ENCODE measurements around the gene SERINC2.
"Not testable (repeated sequence)": the region's sequence is repeated elsewhere in the genome, so short reads cannot be mapped to it uniquely, and the experiment has no call there.

Gene SERINC2

DNA sequence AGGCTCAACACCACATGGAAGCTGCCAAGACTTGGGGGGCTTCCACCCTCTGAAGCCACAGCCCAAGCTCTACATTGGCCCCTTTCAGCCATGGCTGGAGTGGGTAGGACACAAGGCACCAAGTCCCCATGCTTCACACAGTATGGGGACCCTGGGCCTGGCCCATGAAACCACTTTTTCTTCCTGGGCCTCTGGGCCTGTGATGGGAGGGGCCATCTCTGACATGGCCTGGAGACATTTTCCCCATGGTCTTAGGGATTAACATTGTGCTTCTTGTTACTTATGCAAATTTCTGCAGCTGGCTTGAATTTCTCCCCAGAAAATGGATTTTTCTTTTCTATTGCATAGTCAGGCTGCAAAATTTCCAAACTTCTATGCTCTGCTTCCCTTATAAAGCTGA is 60.5 kb downstream of the SERINC2 start:
- DNase-seq = not testable (repeated sequence)

DNA sequence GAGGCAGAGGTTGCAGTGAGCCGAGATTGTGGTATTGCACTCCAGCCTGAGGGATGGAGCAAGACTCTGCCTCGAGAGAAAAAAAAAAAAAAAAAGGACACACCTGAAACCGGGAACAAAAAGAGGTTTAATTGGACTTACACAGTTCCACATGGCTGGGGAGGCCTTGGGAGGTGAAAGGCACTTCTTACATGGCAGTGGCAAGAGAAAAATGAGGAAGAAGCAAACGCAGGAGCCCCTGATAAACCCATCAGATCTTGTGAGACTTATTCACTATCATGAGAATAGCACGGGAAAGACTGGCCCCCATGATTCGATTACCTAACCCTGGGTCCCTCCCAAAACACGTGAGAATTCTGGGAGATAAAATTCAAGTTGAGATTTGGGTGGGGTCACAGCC is 61.6 kb downstream of the SERINC2 start:
- not testable (repeated sequence) for DNase-seq

DNA sequence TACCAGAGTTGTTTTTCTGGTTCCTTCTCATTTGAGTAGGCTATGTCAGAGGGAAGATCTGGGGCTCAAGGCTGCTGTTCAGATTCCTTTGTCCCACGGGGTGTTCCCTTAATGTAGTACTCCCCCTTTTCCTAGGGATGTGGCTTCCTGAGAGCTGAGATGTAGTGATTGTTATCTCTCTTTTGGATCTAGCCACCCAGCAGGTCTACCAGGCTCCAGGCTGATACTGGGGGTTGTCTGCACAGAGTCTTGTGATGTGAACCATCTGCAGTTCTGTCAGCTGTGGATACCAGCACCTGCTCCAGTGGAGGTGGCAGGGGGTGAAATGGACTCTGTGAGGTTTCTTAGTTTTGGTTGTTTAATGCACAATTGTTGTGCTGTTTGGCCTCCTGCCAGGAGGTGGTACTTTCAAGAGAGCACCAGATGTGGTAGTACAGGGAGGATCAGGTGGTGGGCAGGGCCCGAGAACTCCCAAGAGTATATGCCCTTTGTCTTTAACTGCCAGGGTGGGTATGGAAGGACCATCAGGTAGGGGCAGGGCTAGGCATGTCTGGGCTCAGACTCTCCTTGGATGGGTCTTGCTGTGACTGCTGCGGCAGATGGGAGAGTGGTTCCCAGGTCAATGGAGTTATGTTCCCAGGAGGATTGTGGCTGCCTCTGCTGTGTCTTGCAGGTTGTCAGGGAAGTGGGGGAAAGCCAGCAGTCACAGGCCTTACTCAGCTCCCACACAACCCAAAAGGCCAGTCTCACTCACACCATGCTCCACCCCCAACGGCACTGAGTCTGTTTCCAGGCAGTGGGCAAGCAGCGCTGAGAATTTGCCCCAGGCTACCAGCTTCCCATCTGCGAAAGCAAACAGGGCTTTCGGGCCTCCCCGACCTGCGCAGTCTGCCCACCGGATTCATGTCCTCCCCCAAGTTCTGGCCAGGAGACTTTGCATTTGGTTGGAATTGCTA is 64.2 kb downstream of the SERINC2 start:
- no peak for DNase-seq

DNA sequence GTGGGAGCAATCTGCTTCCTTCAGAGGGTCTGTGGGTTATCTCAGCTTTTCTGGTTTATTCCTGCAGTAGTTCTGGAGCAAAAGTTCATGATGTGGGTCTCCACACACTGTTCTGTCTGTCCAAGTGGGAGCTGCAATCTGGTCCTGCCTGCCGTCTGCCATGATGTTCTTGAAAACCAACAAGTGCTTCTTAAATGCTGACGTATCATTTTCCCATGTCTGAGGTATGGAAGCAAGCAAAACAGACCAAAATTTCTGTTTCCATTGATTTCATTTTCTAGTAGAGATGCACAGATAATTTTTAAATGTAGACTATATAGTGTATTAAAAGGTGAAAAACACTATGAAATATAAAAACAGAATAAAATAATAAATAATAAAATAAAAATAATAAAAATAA is 65.2 kb downstream of the SERINC2 start:
- DNase-seq = no peak

DNA sequence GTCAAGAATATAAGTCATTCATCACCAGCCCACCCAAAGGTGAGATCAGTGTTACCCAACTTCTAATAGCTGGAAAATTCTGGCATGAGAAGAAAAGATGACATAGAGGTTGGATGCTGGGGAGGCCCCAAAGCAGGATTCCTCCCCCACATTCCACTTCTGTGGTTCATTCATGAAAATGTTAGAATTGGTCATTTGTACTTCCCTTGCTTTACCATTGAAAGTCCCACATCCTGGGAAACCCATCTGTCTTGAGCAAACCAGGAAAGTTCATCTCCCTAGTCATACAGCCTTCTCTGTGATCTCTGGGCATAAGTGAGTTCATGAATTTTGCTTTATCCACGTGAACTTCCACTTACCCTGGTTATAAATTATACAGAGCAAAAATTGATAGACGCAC is 66.8 kb downstream of the SERINC2 start:
- DNase-seq = no peak

DNA sequence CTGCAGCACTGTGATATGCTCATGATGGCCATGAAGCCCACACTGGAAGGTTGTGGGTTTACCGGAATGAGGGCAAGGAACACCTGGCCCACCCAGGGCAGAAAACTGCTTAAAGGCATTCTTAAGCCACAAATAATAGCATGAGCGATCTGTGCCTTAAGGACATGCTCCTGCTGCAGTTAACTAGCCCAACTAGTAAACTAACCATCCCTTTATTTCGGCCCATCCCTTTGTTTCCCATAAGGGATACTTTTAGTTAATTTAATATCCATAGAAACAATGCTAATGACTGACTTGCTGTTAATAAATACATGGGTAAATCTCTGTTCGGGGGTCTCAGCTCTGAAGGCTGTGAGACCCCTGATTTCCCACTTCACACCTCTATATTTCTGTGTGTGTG is 67.4 kb downstream of the SERINC2 start:
- not testable (repeated sequence) for DNase-seq

DNA sequence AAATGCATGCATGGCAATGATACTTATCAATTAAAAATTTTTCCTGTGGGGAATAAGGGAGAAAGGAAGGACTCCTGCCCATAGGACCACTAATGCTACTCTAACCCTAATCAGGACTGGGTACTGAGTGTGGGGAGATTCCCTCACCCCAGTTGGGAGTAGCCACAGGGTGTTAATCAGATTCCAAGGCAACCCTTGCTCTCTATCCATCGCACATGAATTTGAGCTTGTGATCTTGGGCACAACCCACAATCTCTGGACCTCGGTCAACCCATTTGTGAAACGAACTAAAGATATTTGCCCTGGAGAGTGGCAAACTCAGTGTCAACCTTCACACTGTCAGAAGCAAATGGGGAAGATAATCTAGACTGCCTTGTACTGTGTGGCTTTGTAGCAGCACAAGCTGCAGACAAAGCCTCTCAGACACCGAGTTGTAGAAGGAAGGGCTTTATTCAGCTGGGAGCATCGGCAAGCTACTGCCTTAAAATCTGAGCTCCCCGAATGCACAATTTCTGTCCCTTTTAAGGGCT is 69.5 kb downstream of the SERINC2 start:
- DNase-seq = no peak

DNA sequence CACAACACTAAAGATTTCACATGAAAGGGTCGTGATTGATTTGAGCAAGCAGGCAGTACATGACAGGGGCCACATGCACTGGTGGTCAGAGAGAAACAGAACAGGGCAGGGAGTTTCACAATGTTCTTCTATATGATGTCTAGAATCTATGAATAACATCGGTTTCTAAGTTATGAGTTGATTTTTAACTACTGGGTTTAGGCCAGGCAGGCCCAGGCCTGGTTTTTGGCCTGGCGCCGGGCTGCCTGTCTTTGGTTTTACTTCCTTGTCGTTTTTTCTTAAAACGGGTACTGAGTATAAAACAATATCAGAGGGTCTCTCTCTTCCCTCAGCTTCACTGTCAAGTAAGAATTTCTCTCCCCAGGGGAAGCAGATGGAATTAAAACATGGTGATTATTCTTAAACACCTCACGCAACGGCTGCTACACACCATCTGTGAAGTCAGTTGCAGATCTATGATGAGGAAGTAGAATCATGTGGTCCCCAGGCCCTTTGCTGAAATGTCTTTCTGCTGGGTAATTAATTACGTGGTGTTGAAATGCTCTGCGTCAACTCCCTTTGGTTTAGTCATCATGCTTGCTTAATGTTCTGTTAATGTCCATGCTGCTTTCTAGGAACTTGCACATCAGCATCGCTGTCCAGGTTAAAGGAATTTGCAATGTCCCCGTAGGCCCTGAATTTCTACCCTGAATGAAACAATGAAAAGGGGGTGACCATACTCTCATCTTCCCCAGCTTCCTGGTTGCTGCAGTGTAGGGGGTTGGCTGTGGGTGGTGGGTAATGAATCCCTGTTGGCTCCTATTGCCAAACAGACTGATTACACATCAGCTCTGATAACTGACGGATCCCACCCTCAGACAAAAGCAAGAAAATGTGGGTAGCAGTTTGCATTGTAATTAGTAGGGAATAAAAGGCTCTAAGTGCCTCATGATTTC is 70.3 kb downstream of the SERINC2 start:
- peak; percentile 13 for DNase-seq
